ENCODE results near the gene ITGB7. TPM values are rescaled to one million over a fixed set of nuclear protein-coding genes. Genes with fewer than 3 reads are reported as not detected.
A peak's percentile ranks its signal among the peaks of the same experiment; 100 is the strongest.
"Not testable (repeated sequence)": the region's sequence is repeated elsewhere in the genome, so short reads cannot be mapped to it uniquely, and the experiment has no call there.

The ITGB7 gene
- total RNA-seq, 1 donor from 2014 or later: 0.34 TPM

- no peak for DNase-seq
Observed at GRCh38 chr12:53195516-53196420, 11.3 kb downstream of the ITGB7 start.

GRCh38 chr12:53194973-53195372 lies 12.1 kb downstream of the ITGB7 start:
- no peak for DNase-seq

GRCh38 chr12:53193985-53194716 lies 12.9 kb downstream of the ITGB7 start:
- DNase-seq: no peak

- DNase-seq: no peak
Observed at GRCh38 chr12:53193040-53193439, 14.0 kb downstream of the ITGB7 start.

GRCh38 chr12:53192531-53193021 lies 14.5 kb downstream of the ITGB7 start:
- no peak for DNase-seq

GRCh38 chr12:53191885-53192530 lies 15.0 kb downstream of the ITGB7 start:
- no peak for DNase-seq

GRCh38 chr12:53191096-53191884 lies 15.8 kb downstream of the ITGB7 start:
- no peak for DNase-seq

GRCh38 chr12:53190108-53190729 lies 16.8 kb downstream of the ITGB7 start:
- peak; percentile 69 for DNase-seq

- DNase-seq: no peak
Observed at GRCh38 chr12:53187145-53187899, 19.7 kb downstream of the ITGB7 start.

GRCh38 chr12:53186745-53187144 lies 20.3 kb downstream of the ITGB7 start:
- DNase-seq: no peak

GRCh38 chr12:53185582-53186153 lies 21.4 kb downstream of the ITGB7 start:
- DNase-seq: no peak

GRCh38 chr12:53184828-53185227 lies 22.2 kb downstream of the ITGB7 start:
- DNase-seq: no peak

GRCh38 chr12:53182903-53183302 lies 24.1 kb downstream of the ITGB7 start:
- DNase-seq: peak; percentile 27

GRCh38 chr12:53181935-53182334 lies 25.1 kb downstream of the ITGB7 start:
- no peak for DNase-seq

GRCh38 chr12:53180931-53181645 lies 26.0 kb downstream of the ITGB7 start:
- DNase-seq: peak; percentile 86

- peak; percentile 97 for DNase-seq
Observed at GRCh38 chr12:53180220-53180930, 26.7 kb downstream of the ITGB7 start, which contains the start of the genes CSAD and ZNF740. TSS of gene CSAD (minus strand) at chr12:53180925. CDS start at chr12:53173470, 7,455 bp downstream. TSS of gene ZNF740 (plus strand) at chr12:53180722. CDS start at chr12:53181984, 1,262 bp downstream.

- DNase-seq: no peak
Observed at GRCh38 chr12:53179687-53180219, 27.3 kb downstream of the ITGB7 start.

GRCh38 chr12:53178803-53179202 lies 28.2 kb downstream of the ITGB7 start:
- DNase-seq: not testable (repeated sequence)

- DNase-seq: not testable (repeated sequence)
Observed at GRCh38 chr12:53177447-53177846, 29.6 kb downstream of the ITGB7 start.

All from dermis blood vessel endothelial cell (primary cell).